Neural progenitor cell (in vitro differentiated cells): ENCODE results near the gene PDLIM4. TPM values are rescaled to one million over a fixed set of nuclear protein-coding genes. Genes with fewer than 3 reads are reported as not detected.
A peak's percentile ranks its signal among the peaks of the same experiment; 100 is the strongest.

ENCODE experiments used
- DNase-seq: peaks from one replicate; pipeline ENCODE4 v3.0.0-alpha.2; 2016; ENCODE audit warnings: low spot score
- H2AFZ ChIP-seq: fragments of 200-600 bp; sonication (generic); replicated peaks from 2 replicates; pipeline ENCODE4 v1.6.1; 2016; ENCODE audit warnings: antibody characterized with exemption
- H3F3A ChIP-seq: fragments of 200-600 bp; sonication (generic); 2 replicates; pipeline ENCODE4 v1.6.1; 2016; ENCODE audit warnings: antibody characterized with exemption, low read depth
- H3K27ac ChIP-seq: fragments of 200-600 bp; sonication (generic); 2 replicates; pipeline ENCODE4 v1.5.1; 2016; ENCODE audit warnings: mild to moderate bottlenecking
- H3K27me3 ChIP-seq: fragments of 200-600 bp; sonication (generic); 2 replicates; pipeline ENCODE4 v1.6.1; 2016; ENCODE audit warnings: mild to moderate bottlenecking, moderate library complexity
- H3K36me3 ChIP-seq: fragments of 200-600 bp; sonication (generic); 2 replicates; pipeline ENCODE4 v1.5.1; 2016
- H3K4me1 ChIP-seq: fragments of 200-600 bp; sonication (generic); 2 replicates; pipeline ENCODE4 v1.6.1; 2016; ENCODE audit warnings: mixed run types
- H3K4me2 ChIP-seq: fragments of 200-600 bp; sonication (generic); 2 replicates; pipeline ENCODE4 v1.6.1; 2016
- H3K4me3 ChIP-seq: fragments of 200-600 bp; sonication (generic); 2 replicates; pipeline ENCODE4 v1.5.1; 2016
- H3K79me2 ChIP-seq: fragments of 200-600 bp; sonication (generic); 2 replicates; pipeline ENCODE4 v1.6.1; 2016; ENCODE audit warnings: low read depth
- H3K9ac ChIP-seq: fragments of 200-600 bp; sonication (generic); 2 replicates; pipeline ENCODE4 v1.6.1; 2016
- H3K9me3 ChIP-seq: fragments of 200-600 bp; sonication (generic); 2 replicates; pipeline ENCODE4 v1.5.1; 2016; ENCODE audit warnings: low read depth
- H4K20me1 ChIP-seq: fragments of 200-600 bp; sonication (generic); 2 replicates; pipeline ENCODE4 v1.6.1; 2016; ENCODE audit warnings: low read depth
- H3K27ac Mint-ChIP-seq: 3 replicates; pipeline ENCODE4 v1.8.0; 2021; ENCODE audit warnings: mixed read lengths
- H3K27me3 Mint-ChIP-seq: 2 replicates; pipeline ENCODE4 v1.8.0; 2022; ENCODE audit warnings: low read depth, mild to moderate bottlenecking, inconsistent platforms, moderate library complexity, mixed read lengths; ENCODE audit not compliant: insufficient read depth
- H3K36me3 Mint-ChIP-seq: 3 replicates; pipeline ENCODE4 v1.8.0; 2021; ENCODE audit warnings: mixed read lengths
- H3K4me1 Mint-ChIP-seq: 3 replicates; pipeline ENCODE4 v1.8.0; 2021; ENCODE audit warnings: mixed read lengths
- H3K4me3 Mint-ChIP-seq: 3 replicates; pipeline ENCODE4 v1.8.0; 2021; ENCODE audit warnings: mild to moderate bottlenecking, moderate library complexity, mixed read lengths
- H3K9me3 Mint-ChIP-seq: 3 replicates; pipeline ENCODE4 v1.8.0; 2020; ENCODE audit warnings: mixed read lengths
- CTCF ChIP-seq: fragments of 200-600 bp; sonication (generic); IDR thresholded peaks from 2 replicates; pipeline ENCODE4 v1.5.1; 2017; ENCODE audit warnings: antibody characterized with exemption, mild to moderate bottlenecking
- EZH2 ChIP-seq: fragments of 200-600 bp; sonication (generic); IDR thresholded peaks from 2 replicates; pipeline ENCODE4 v1.6.1; 2017; ENCODE audit warnings: antibody characterized with exemption, mild to moderate bottlenecking, moderate library complexity
- EZH2phosphoT487 ChIP-seq: fragments of 200-600 bp; sonication (generic); IDR thresholded peaks from 2 replicates; pipeline ENCODE4 v1.6.1; 2017; ENCODE audit warnings: antibody characterized with exemption
- total RNA-seq: library from RNA; depleted of rRNA; stranded (reverse); fragments of >200 nt; gene quantifications from 2 replicates; pipeline ENCODE4 v1.2.3, GENCODE V29; 2015; ENCODE audit warnings: low replicate concordance

The PDLIM4 gene
- total RNA-seq, 1 donor from 2014 or later = 8.3 TPM

GRCh38 chr5:132302413-132302812 lies 44.9 kb downstream of the PDLIM4 start:
- no peaks in the 10 kb centered on the region for H3K36me3 Mint-ChIP-seq
- peaks cover 2% of the 10 kb centered on the region for H3K27me3 Mint-ChIP-seq
- no peak overlapping the region for H3K27ac Mint-ChIP-seq
- Histone ChIP-seq H3K27ac (no peak overlapping the region), H3K79me2 (no peaks in the 10 kb centered on the region), H2AFZ (no peak overlapping the region), H4K20me1 (no peaks in the 10 kb centered on the region), H3K36me3 (no peaks in the 10 kb centered on the region), H3K4me3 (no peak overlapping the region), H3K27me3 (peaks cover under 1% of the 10 kb centered on the region), H3F3A (peaks cover 10% of the 10 kb centered on the region), H3K4me1 (peaks cover 11% of the 10 kb centered on the region), H3K9me3 (peaks cover 5% of the 10 kb centered on the region), H3K9ac (no peak overlapping the region), H3K4me2 (no peak overlapping the region)
- TF ChIP-seq EZH2 (no peak), EZH2phosphoT487 (no peak), CTCF (no peak)
- DNase-seq = no peak
- H3K4me3 Mint-ChIP-seq = no peak overlapping the region
- H3K4me1 Mint-ChIP-seq = peaks cover 6% of the 10 kb centered on the region
- H3K9me3 Mint-ChIP-seq = peaks cover 6% of the 10 kb centered on the region

- Histone ChIP-seq H3K9me3 (peaks cover 5% of the 10 kb centered on the region), H3K27me3 (no peaks in the 10 kb centered on the region), H4K20me1 (no peaks in the 10 kb centered on the region), H2AFZ (no peak overlapping the region), H3K4me1 (peaks cover 11% of the 10 kb centered on the region), H3K4me3 (no peak overlapping the region), H3K9ac (no peak overlapping the region), H3F3A (peaks cover 10% of the 10 kb centered on the region), H3K27ac (no peak overlapping the region), H3K79me2 (no peaks in the 10 kb centered on the region), H3K36me3 (no peaks in the 10 kb centered on the region), H3K4me2 (peak overlapping the region; percentile 21)
- Mint-ChIP-seq H3K36me3 (no peaks in the 10 kb centered on the region), H3K4me3 (no peak overlapping the region), H3K9me3 (peaks cover 6% of the 10 kb centered on the region), H3K4me1 (peaks cover 6% of the 10 kb centered on the region), H3K27ac (no peak overlapping the region), H3K27me3 (peaks cover 4% of the 10 kb centered on the region)
- no peak for DNase-seq
- TF ChIP-seq EZH2 (no peak), EZH2phosphoT487 (no peak), CTCF (no peak)
These were observed 46.1 kb downstream of the PDLIM4 start for GRCh38 chr5:132303589-132303988.

- TF ChIP-seq EZH2phosphoT487 = no peak
- no peak for TF ChIP-seq EZH2
- no peak for TF ChIP-seq CTCF
- Mint-ChIP-seq H3K9me3 (peaks cover 6% of the 10 kb centered on the region), H3K27ac (no peak overlapping the region)
These were observed 47.9 kb downstream of the PDLIM4 start for GRCh38 chr5:132305420-132305819.

More at GRCh38 chr5:132305420-132305819, 47.9 kb downstream of the PDLIM4 start:
- no peaks in the 10 kb centered on the region for H3K79me2 ChIP-seq
- no peaks in the 10 kb centered on the region for H3K36me3 ChIP-seq
- peaks cover 11% of the 10 kb centered on the region for H3K4me1 ChIP-seq
- H3K27ac ChIP-seq = no peak overlapping the region
- peaks cover 5% of the 10 kb centered on the region for H3K9me3 ChIP-seq
- no peaks in the 10 kb centered on the region for H4K20me1 ChIP-seq
- no peak overlapping the region for H3K9ac ChIP-seq
- H3K4me2 ChIP-seq = no peak overlapping the region
- no peak overlapping the region for H3K4me3 Mint-ChIP-seq
- no peak overlapping the region for H2AFZ ChIP-seq
- H3K4me1 Mint-ChIP-seq = peaks cover 9% of the 10 kb centered on the region
- no peak overlapping the region for H3K4me3 ChIP-seq
- H3K27me3 Mint-ChIP-seq = peaks cover 5% of the 10 kb centered on the region
- peaks cover 10% of the 10 kb centered on the region for H3F3A ChIP-seq
- no peaks in the 10 kb centered on the region for H3K27me3 ChIP-seq
- no peak for DNase-seq
- H3K36me3 Mint-ChIP-seq = no peaks in the 10 kb centered on the region
